Hematopoietic multipotent progenitor cell treated with erythropoietin and hydrocortisone succinate and interleukin-3 and kit ligand, for 17 days (in vitro differentiated cells): Measurements from ENCODE around the gene VIT.
"Not testable (repeated sequence)": the region's sequence is repeated elsewhere in the genome, so short reads cannot be mapped to it uniquely, and the experiment has no call there.

Experiments
- DNase-seq: peaks from one replicate; pipeline ENCODE4 v3.0.0-alpha.2; 2015; ENCODE audit warnings: low spot score

Gene VIT

GRCh38 chr2:36807223-36807886 is 110.8 kb downstream of the VIT start:
- DNase-seq: no peak

DNA sequence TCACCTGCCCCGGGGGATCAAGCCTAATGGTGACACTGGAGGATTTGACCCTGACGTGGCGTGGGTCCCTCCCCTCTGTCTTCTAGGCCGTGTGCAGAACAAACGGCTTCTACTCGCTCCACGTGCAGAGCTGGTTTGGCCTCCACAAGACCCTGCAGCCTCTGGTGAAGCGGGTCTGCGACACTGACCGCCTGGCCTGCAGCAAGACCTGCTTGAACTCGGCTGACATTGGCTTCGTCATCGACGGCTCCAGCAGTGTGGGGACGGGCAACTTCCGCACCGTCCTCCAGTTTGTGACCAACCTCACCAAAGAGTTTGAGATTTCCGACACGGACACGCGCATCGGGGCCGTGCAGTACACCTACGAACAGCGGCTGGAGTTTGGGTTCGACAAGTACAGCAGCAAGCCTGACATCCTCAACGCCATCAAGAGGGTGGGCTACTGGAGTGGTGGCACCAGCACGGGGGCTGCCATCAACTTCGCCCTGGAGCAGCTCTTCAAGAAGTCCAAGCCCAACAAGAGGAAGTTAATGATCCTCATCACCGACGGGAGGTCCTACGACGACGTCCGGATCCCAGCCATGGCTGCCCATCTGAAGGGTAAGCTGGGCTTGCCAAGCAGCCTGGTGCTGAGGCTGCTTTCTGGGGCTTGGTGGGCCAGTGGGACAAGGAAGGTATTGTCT is 112.0 kb downstream of the VIT start:
- DNase-seq: no peak

DNA sequence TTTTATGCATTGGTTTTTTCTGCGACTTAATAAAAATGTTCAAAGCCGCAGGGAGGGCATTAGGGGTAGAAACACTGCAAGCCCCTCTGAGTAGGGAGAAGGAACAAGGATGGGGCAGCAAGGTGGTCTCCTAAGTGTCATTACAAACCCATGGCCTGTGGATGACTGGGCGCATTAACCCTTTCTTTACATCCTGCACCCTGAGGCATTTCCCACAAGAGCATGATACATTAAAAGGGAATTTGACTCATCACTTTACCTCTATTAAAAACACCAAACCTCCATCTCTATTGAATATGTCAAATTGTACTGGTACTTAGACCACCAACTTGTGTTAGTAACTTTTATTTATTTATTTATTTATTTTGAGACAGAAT is 112.5 kb downstream of the VIT start:
- DNase-seq: no peak

GRCh38 chr2:36811071-36811470 is 114.6 kb downstream of the VIT start:
- no peak for DNase-seq

DNA sequence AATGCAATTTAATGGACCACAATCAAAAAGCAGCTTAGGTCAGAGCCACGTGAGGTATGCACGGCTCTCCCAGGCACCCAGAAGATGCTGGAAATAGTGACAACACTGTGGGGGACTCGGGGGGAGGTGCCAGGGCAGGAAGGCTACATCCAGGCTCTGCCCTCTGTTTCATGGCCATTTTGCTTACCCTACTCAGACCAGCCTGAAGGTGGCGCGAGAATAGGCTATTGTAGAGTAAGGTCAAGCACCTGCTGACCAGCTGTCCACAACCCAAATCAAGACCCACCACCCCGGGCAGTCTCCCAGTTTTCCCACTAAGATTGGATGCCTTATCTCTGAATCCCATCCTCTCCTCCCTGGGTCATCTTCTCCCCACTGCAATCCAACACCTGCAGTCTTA is 115.7 kb downstream of the VIT start:
- DNase-seq: no peak

- DNase-seq: no peak
Measured at GRCh38 chr2:36818542-36818941, 122.0 kb downstream of the VIT start.

DNA sequence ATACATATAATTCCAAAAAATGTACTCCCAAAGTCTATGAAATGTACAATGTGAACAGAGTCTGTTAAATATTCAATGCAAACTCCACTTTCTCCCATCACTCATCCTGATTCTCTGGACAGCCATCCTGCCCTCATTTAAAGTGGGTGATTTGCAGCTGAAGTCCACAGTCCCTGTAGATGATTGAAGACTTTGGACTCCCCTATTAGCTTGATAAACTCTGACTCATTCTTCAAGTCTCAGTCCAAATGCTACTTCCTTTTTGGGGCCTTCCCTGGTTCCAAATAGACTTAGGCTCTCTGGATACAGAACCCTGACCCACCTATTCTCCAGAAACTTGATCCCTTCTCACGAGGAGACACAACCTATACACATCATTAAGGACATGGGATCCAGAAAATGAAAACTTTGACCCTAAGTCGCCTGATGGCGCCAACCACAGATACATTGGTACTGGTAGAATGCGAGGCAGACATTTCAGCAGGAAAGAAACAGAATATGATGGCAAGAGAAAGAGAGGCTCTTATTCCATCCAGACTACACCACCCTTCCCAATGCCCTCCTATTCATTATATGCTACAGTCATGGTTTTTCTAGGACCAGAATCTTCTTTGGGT is 122.7 kb downstream of the VIT start:
- no peak for DNase-seq

DNA sequence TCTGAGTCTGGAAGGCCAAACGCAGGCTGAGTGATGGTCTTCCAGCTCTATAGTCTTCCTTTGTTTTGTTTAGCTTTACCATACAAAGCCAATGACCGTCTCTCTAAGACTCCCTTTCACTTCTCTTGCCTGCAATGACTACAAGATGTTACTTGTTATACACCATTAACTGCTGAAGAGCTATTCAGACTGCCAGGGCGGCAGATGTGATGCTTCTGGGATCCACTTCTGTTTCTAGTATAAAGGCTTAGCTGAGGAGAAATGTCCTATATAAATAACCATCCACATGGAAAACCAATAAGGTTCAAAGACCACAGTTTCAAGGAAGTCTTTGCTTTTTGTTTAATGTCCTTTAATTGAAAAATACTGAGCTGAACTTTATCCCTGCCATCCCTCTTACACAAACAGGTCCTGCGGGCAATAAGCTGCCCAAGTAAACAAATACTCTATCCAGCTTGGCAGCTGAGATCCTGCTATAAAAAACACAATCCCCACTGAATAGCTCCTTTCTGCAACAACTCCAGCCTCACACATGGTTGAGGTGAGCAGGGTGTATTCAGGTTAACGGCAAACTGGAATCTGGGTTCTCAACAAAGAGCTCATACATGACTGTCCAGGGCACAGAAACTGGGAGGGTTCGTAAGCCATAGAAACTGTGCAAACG is 124.6 kb downstream of the VIT start:
- no peak for DNase-seq

DNA sequence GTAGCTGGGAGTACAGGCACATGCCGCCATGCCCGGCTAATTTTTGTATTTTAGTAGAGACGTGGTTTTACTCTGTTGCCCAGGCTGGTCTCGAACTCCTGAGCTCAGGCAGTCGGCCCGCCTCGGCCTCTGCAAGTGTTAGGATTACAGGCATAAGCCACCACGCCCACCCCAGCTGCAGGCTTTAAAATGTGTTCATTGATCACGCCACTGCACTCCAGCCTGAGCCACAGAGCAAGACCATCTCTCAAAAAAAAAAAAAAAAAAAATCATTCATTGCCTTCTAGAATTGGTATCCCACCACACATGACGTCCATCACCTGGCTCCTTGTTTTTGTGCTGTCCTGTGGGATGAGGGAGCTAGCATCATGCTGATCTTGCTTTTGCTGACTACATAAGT is 127.4 kb downstream of the VIT start:
- no peak for DNase-seq

DNA sequence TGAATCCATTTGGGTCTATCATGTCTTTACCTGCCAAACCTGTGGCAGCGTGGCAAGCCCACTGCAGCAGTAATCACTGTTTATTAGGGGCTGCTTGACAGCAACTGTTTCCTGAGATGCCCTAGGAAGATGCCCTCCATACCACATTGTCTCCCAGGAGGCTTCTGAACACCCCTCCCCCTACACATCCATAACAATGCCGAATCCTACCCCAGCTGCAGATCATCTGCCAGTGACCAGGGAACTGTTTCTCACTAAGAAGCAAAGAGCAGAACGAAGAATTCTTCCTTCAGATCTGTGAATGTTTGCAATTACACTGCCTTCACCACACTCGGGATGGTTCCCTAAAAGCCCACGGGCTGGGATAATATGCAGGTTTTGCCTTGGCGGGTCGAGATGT is 127.8 kb downstream of the VIT start:
- no peak for DNase-seq

DNA sequence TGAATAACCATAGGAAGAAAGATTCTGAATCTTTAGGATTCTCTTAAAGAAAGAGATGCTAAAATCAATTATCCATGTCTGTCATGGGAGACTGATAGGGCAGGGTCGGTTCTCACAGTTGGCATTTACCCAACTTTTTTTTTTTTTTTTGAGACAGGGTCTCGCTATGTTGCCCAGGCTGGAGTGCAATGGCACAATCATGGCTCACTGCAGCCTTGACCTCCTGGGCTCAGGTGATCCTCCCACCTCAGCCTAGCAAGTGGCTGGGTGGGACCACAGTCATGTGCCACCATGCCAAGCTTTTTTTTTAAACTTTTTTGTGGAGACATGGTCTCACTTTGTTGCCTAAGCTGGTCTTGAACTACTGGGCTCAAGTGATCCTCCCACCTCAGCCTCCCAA is 128.2 kb downstream of the VIT start:
- DNase-seq: not testable (repeated sequence)

DNA sequence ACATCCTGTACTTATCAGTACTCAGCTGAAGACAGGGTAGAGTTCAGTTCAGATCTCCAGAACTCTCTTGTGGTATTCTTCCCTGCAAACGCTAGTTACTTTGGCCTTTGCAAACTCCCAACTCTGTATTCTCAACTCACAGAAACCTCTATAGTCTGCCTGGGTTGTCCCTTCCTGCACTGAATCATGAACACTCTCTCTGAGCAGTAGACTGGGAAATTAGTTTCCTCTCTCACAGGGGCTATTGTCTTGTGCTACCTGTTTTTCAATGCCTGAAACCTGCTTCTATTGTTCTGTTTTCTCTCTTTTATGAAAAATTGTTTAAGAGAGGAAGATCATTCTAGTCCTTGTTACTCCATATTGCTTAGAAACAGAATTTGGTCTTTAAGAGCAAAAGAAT is 134.7 kb downstream of the VIT start:
- no peak for DNase-seq

- no peak for DNase-seq
Measured at GRCh38 chr2:36834203-36834602, 137.7 kb downstream of the VIT start.

GRCh38 chr2:36834731-36835524 is 138.4 kb downstream of the VIT start:
- DNase-seq: no peak

GRCh38 chr2:36839976-36840617 is 143.6 kb downstream of the VIT start:
- DNase-seq: no peak

DNA sequence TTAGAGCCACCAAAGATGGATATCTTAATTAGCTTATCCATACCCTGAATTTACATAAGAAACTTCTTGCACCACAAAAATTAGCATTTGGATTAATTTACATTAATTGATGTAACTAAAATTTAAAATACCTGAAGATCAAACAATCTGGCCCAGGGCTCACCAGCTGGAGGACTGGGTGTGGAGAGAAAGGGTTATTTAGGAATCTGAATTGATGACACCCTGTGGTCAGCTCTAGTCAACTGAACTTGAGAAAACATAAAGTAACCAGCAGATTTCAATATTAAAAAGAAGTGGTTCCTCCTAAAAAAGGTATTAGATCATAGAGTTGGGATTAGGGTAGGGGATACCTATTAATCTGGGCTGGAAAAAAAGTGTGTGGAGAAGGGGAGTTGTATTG is 147.3 kb downstream of the VIT start:
- DNase-seq: no peak

DNA sequence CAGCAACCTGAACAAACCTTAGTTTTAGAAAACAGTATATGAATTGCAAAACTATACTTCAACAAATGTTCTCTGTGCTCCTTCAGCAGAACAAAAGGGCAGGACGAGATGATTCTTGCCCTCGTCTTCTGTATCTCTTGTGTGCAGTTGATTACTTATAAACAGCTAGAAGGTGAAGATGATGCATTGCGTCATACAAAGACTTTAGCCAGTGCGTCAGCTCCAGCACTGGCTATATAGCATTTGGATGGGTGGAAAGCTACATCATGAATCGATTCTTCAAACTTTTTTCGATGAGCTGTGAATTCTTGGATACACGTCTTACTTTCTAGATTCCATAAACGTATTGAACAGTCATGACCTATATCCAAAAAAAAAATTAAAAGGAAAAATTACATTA is 152.8 kb downstream of the VIT start:
- DNase-seq: no peak

- DNase-seq: no peak
Measured at GRCh38 chr2:36854241-36854640, 157.7 kb downstream of the VIT start.

DNA sequence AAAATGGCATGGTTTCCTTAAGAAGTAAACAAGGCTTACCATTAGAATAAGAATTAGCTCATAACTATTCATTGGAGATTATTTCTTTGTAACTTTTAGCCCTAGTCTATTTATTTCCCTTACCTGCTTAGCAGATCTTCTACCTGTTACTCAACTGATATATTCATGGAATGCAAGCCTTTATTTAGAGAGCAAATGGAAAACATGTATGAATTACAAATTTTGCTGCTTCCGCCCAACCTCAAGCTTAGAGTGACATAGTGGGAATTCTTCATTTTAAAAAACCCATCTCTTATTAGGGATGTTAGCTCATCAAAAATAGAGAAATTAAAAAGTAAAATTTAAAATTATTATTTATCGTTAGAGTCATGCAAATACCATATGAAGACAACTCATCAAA is 158.9 kb downstream of the VIT start:
- DNase-seq: no peak

DNA sequence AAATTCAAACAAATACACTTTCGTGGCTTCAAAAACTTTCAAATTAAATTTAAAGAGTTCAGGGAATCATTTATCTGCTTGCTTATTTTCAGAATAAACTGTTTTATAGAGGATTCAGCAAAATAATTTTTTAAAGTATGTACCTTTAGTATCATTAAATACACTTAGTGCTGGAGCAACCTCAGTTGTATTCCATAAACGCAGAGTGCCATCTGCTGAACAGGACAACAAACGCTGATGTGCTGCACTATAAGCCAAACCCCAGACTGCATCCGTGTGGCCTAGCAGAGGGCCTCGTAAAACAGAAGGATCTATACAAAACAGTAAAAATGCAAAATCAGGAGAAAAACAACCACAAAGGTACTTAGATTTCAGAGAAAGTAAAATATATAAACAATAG is 161.2 kb downstream of the VIT start:
- no peak for DNase-seq

- no peak for DNase-seq
Measured at GRCh38 chr2:36858551-36859365, 162.3 kb downstream of the VIT start.
